Nephron progenitor cell (in vitro differentiated cells): ENCODE results near the gene JADE2.

Source experiments
- DNase-seq: peaks from one replicate; pipeline ENCODE4 v3.0.0; 2021
- H3K27ac Mint-ChIP-seq: 2 replicates; pipeline ENCODE4 v1.8.0; 2021; ENCODE audit warnings: mild to moderate bottlenecking, moderate library complexity, mixed read lengths
- H3K27me3 Mint-ChIP-seq: 2 replicates; pipeline ENCODE4 v1.8.0; 2021; ENCODE audit warnings: mild to moderate bottlenecking, low read depth, mixed read lengths; ENCODE audit not compliant: poor library complexity
- H3K36me3 Mint-ChIP-seq: 2 replicates; pipeline ENCODE4 v1.8.0; 2021; ENCODE audit warnings: low read depth, mixed read lengths
- H3K4me1 Mint-ChIP-seq: 2 replicates; pipeline ENCODE4 v1.8.0; 2021; ENCODE audit warnings: mixed read lengths
- H3K4me3 Mint-ChIP-seq: 2 replicates; pipeline ENCODE4 v1.8.0; 2021; ENCODE audit warnings: mild to moderate bottlenecking, moderate library complexity, mixed read lengths
- H3K9me3 Mint-ChIP-seq: 2 replicates; pipeline ENCODE4 v1.8.0; 2021; ENCODE audit warnings: mild to moderate bottlenecking, moderate library complexity, mixed read lengths
- TF ChIP-seq, protein P1 (sequence below): fragments of 200-600 bp; sonication (generic); IDR thresholded peaks from 2 replicates; pipeline ENCODE4 v1.5.0; 2021; ENCODE audit warnings: antibody characterized with exemption

Gene JADE2

DNA sequence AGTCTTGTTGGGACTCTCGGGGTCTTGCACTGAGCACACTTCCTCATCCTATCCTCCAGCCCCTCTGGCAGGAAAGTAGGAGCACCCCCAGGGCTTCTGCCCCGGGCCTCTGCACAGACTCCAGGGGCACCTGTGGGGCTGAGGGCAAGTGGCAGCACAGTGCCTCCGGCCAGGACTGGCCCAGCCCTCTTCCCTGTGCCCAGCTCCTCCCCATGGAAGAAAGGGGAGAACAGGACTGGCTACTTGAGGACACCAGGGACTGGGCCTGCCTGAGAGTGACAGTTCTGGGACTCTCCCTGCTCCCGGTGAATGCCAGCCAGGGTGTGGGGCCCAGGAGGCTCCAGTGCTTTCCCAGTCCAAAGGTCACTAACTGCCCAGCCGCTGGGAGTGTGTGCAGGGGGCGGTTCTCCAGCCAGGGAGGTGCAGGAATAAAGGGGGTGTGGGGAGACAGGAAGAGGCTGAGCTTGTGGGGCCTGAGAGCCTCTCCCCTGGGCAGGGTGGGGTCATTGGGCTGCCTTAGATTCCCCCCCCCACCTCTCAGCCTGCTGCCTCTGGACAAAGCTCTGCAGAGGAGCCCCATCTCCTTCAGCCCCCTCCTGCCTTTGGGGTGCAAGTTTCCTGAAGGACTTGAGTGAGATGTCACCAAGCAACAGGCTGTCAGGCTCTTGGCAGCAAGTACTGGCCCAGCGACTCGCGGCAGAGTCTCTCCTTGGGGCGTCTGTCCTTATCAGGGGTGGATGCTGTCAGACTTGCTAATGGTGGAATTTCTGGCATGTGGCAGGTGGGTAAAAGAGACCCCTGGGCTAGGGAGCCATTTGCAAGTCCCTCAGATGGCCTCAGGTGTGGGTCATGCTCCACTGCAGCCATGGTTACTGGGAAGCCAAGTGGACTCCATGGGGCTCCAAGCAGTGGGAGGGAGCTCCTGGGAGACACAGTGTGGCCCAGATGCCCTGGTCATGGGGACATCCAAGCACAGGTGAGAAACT is 19.1 kb upstream of the JADE2 start:
- no peaks in the 10 kb centered on the region for H3K9me3 Mint-ChIP-seq

DNA sequence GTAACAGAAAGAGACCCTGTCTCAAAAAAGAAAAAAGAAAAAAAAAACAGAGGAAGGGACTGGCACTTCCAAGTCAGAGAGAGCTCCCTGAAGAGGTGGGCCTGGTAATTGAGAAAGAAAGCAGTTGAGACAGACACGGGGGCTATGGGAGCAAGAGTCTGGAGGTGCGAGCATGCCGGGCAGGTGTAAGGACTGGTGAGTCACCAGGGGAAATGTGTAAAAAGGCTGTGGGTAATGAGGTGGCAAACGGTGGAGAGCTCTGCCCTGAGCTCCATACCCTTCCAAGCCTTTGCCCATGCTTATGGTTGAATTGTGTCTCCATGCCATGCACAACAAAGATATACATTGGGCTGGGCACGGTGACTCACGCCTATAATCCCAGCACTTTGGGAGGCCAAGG is 18.0 kb upstream of the JADE2 start:
- Mint-ChIP-seq H3K27ac (no peak overlapping the region), H3K36me3 (no peaks in the 10 kb centered on the region), H3K4me3 (no peak overlapping the region), H3K9me3 (no peaks in the 10 kb centered on the region), H3K4me1 (peaks cover 25% of the 10 kb centered on the region), H3K27me3 (peaks cover 10% of the 10 kb centered on the region)
- TF ChIP-seq, protein P1, sequence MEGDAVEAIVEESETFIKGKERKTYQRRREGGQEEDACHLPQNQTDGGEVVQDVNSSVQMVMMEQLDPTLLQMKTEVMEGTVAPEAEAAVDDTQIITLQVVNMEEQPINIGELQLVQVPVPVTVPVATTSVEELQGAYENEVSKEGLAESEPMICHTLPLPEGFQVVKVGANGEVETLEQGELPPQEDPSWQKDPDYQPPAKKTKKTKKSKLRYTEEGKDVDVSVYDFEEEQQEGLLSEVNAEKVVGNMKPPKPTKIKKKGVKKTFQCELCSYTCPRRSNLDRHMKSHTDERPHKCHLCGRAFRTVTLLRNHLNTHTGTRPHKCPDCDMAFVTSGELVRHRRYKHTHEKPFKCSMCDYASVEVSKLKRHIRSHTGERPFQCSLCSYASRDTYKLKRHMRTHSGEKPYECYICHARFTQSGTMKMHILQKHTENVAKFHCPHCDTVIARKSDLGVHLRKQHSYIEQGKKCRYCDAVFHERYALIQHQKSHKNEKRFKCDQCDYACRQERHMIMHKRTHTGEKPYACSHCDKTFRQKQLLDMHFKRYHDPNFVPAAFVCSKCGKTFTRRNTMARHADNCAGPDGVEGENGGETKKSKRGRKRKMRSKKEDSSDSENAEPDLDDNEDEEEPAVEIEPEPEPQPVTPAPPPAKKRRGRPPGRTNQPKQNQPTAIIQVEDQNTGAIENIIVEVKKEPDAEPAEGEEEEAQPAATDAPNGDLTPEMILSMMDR: no peak
- DNase-seq: no peak

More for the DNA sequence above, 19.1 kb upstream of the JADE2 start:
- Mint-ChIP-seq H3K4me3 (no peak overlapping the region), H3K27ac (no peak overlapping the region), H3K36me3 (no peaks in the 10 kb centered on the region), H3K27me3 (peaks cover 10% of the 10 kb centered on the region), H3K4me1 (peaks cover 14% of the 10 kb centered on the region)
- TF ChIP-seq, protein P1: no peak
- DNase-seq: peak; percentile 23

DNA sequence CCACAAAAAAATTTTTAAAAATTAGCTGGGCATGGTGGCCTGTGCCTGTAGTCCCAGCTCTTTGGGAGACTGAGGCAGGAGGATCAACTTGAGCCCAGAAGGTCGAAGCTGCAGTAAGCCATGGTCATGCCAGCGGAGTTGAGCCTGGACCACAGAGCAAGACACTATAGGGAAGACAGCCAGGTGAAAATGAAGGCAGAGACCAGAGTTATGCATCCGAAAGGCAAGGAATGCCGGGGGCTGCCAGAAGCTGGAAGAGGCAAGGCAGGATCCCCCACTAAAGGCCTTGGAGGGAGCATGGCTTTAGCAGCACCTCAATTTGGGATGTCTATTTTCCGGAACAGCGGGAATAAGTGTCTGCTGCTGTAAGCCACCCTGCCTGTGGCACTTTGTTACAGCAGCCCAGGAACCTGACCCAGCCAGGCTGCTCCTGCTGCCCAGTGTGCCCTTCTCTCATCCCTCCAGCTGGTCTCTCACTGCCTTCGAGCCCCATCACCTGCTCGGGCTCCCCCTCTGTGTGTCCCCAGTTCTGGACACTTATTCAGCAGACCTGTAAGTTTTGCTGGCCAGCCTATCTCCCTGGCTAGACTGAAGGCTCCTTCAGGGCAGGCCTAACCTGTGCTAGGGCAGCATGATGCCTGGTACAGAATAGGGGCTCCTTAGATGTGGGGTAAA is 16.8 kb upstream of the JADE2 start:
- no peak for DNase-seq
- no peak overlapping the region for H3K4me3 Mint-ChIP-seq
- H3K27ac Mint-ChIP-seq: peak overlapping the region; percentile 51
- no peaks in the 10 kb centered on the region for H3K9me3 Mint-ChIP-seq
- H3K4me1 Mint-ChIP-seq: peaks cover 30% of the 10 kb centered on the region
- TF ChIP-seq, protein P1: no peak
- peaks cover 10% of the 10 kb centered on the region for H3K27me3 Mint-ChIP-seq
- H3K36me3 Mint-ChIP-seq: no peaks in the 10 kb centered on the region

DNA sequence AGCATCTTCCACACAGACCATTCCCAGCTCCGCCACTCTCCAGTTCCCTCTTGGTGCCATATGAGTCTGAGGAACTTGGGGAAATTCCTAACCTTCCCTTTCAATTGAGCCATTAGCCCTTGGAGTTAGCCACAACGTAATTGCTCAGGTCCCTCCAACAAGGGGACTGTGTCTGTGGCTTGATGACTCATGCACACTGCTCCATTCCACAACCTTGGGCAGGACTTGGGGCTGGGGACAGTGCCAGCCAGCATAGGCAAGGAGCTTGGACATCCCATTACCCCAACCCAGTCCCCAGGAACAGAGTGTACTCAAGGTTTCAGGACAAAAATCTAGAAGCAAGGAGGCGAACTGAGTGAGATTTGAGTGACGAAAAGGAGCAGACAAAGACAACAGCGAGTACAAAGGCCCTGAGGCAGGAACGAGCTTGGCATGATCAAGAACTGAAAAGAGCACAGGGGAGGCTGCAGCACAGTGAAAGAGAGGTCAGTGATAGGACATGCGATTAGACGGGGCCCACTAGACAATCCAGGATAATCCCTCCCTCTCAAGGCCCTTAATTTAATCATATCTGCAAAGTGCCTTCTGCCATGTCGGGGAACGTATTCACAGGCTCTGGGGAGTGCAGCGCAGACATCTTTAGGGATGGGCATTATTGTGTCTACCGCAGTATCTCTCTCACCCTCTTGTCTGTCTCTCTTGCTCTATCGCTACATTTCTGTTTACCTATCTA is 16.0 kb upstream of the JADE2 start:
- Mint-ChIP-seq H3K9me3 (no peaks in the 10 kb centered on the region), H3K36me3 (no peaks in the 10 kb centered on the region), H3K4me3 (no peak overlapping the region), H3K27me3 (peaks cover 10% of the 10 kb centered on the region), H3K27ac (no peak overlapping the region), H3K4me1 (peaks cover 35% of the 10 kb centered on the region)
- no peak for DNase-seq
- TF ChIP-seq, protein P1: no peak

DNA sequence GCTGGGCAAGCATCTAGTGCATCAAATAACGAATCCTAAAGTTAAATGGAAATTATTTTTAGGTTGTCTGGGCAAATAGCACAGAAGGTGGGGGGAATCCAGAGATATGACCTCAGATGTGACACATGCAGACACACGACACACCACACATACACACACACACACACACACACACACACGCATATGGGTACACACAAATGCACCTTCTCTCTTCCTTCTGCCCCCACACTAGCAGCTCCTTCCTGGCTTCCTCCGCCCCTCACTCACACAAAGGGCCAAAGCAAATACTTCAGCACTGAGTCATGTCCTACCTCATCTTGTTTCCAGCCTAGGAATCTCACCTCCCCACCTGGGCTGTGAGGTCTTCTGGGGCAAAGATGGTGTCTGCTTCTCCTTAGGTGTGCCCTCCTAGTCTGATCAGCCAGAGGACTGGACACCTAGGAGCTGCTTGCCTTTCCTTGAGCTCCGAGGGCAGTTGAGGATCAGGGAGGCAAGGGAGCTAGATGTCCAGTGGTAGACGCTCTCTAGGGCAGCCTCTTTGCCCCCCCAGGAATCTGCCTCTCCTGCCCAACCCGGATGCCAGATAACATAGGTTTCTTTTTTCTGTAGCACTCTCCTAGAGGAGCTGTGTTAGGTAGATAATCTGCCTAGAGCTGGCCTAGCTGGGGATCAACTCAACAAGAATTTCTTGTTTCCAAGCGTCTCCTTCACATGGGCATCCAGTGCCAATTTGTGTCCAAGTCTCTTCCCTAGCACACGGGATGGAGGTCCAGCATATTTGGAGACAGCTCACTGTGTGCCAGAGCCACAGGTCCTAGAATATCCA is 14.3 kb upstream of the JADE2 start:
- Mint-ChIP-seq H3K36me3 (no peaks in the 10 kb centered on the region), H3K27ac (no peak overlapping the region), H3K4me1 (peaks cover 33% of the 10 kb centered on the region), H3K4me3 (no peak overlapping the region), H3K9me3 (no peaks in the 10 kb centered on the region), H3K27me3 (peaks cover 4% of the 10 kb centered on the region)
- TF ChIP-seq, protein P1: no peak
- no peak for DNase-seq
